ENCODE measurements around the gene CARD11.

CARD11 gene

GRCh38 chr7:2920041-2920440 lies 123.6 kb downstream of the CARD11 start:
- TF ChIP-seq TAF1 (IDR thresholded peaks at IDR 0.05; ENCODE audit: borderline replicate concordance, insufficient read depth, low read length), result no peak
- TF ChIP-seq POLR2AphosphoS5 (IDR thresholded peaks at IDR 0.05; ENCODE audit: low read depth, low read length), result no peak
- no peak for TF ChIP-seq FOXP2 (optimal IDR thresholded peaks at IDR 0.05; ENCODE audit: borderline replicate concordance, extremely low read depth, extremely low read length, insufficient read depth)
- TF ChIP-seq REST (IDR thresholded peaks at IDR 0.05; ENCODE audit: insufficient read depth in 1 of 2, low read depth in 2 of 2, low read length in 2 of 2), result no peak
- no peak for TF ChIP-seq SIN3A (IDR thresholded peaks at IDR 0.05; ENCODE audit: borderline replicate concordance, insufficient read depth, low read length)

GRCh38 chr7:2919256-2919655 lies 124.4 kb downstream of the CARD11 start:
- no peak for TF ChIP-seq REST (IDR thresholded peaks at IDR 0.05; ENCODE audit: insufficient read depth in 1 of 2, low read depth in 2 of 2, low read length in 2 of 2)
- TF ChIP-seq POLR2AphosphoS5 (IDR thresholded peaks at IDR 0.05; ENCODE audit: low read depth, low read length), result no peak
- TF ChIP-seq FOXP2 (optimal IDR thresholded peaks at IDR 0.05; ENCODE audit: borderline replicate concordance, extremely low read depth, extremely low read length, insufficient read depth), result no peak
- TF ChIP-seq SIN3A (IDR thresholded peaks at IDR 0.05; ENCODE audit: borderline replicate concordance, insufficient read depth, low read length), result no peak
- no peak for TF ChIP-seq TAF1 (IDR thresholded peaks at IDR 0.05; ENCODE audit: borderline replicate concordance, insufficient read depth, low read length)

GRCh38 chr7:2918406-2918805 lies 125.3 kb downstream of the CARD11 start:
- TF ChIP-seq SIN3A (IDR thresholded peaks at IDR 0.05; ENCODE audit: borderline replicate concordance, insufficient read depth, low read length) (no peak), TAF1 (IDR thresholded peaks at IDR 0.05; ENCODE audit: borderline replicate concordance, insufficient read depth, low read length) (no peak), REST (IDR thresholded peaks at IDR 0.05; ENCODE audit: insufficient read depth in 1 of 2, low read depth in 2 of 2, low read length in 2 of 2) (no peak), POLR2AphosphoS5 (IDR thresholded peaks at IDR 0.05; ENCODE audit: low read depth, low read length) (no peak), FOXP2 (optimal IDR thresholded peaks at IDR 0.05; ENCODE audit: borderline replicate concordance, extremely low read depth, extremely low read length, insufficient read depth) (no peak)

- no peak for TF ChIP-seq TAF1 (IDR thresholded peaks at IDR 0.05; ENCODE audit: borderline replicate concordance, insufficient read depth, low read length)
- no peak for TF ChIP-seq REST (IDR thresholded peaks at IDR 0.05; ENCODE audit: insufficient read depth in 1 of 2, low read depth in 2 of 2, low read length in 2 of 2)
- no peak for TF ChIP-seq FOXP2 (optimal IDR thresholded peaks at IDR 0.05; ENCODE audit: borderline replicate concordance, extremely low read depth, extremely low read length, insufficient read depth)
- TF ChIP-seq SIN3A (IDR thresholded peaks at IDR 0.05; ENCODE audit: borderline replicate concordance, insufficient read depth, low read length), result no peak
- no peak for TF ChIP-seq POLR2AphosphoS5 (IDR thresholded peaks at IDR 0.05; ENCODE audit: low read depth, low read length)
Observed at GRCh38 chr7:2915023-2915422, 128.6 kb downstream of the CARD11 start.

Data from PFSK-1 (cell line).